HG03108 (cell line): ENCODE measurements around the gene ITSN1.

Experiments used
- ATAC-seq: cut with Tn5 transposase; IDR thresholded peaks from one replicate; pipeline ENCODE4 v1.9.1; 2021; ENCODE audit warnings: moderate library complexity; ENCODE audit not compliant: unreplicated experiment

Gene ITSN1

GRCh38 chr21:33834801-33835500, 192.7 kb downstream of the ITSN1 start:
- ATAC-seq: no peak

DNA sequence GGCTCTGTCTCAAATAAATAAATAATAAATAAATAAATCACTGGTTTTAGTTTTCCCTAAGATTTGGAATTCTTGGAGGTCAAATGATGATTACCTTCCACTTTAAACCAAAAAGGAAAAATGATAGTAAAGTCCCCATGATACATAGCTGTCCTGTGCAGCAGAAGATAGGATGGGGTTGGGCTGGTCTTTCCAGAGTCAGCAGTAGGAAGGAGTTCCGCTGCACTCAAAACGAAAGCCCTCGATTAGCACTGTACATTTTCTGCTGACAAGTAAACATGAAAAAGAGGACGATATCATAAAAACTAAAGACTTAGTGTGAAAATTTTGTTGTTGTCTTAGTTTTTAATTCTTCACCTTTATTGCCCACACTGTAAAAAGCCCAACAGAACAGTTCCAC, 193.6 kb downstream of the ITSN1 start:
- ATAC-seq: no peak

DNA sequence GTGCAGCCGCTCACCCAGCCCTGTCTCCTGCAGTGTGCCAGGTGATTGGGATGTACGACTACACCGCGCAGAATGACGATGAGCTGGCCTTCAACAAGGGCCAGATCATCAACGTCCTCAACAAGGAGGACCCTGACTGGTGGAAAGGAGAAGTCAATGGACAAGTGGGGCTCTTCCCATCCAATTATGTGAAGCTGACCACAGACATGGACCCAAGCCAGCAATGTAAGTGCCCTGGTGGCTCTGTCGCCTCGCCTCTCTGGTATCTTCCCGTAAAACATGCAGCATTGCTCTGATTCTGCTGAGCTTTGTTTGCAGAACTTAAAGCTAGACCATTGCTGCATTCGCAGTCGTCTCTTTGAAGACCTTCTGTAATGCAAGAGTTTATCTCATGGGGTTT, 194.1 kb downstream of the ITSN1 start:
- ATAC-seq: no peak

- ATAC-seq: no peak
These were observed 196.9 kb downstream of the ITSN1 start for GRCh38 chr21:33839167-33839716.

GRCh38 chr21:33839806-33840205, 197.5 kb downstream of the ITSN1 start:
- no peak for ATAC-seq

GRCh38 chr21:33840771-33841170, 198.5 kb downstream of the ITSN1 start:
- ATAC-seq: no peak

- no peak for ATAC-seq
These were observed 199.3 kb downstream of the ITSN1 start for GRCh38 chr21:33841561-33841960.

DNA sequence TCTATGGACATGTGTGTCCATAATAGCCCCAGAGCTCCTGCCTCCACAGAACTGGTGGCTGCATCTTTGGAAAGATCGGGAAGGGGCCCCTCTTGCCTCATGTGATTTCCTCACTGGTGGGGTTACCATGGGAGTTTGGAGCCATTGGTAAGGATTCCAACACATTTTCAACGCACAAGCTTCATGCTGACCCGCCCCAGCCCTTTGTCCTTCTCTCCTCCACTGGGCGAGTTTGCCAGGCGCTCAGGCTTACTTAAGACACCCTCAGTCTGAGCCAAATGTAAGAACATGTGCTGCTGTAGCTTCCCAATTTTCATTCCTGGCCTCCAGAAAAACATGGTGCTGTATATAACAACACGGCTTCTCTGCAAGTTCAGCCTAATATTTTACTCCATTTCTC, 200.9 kb downstream of the ITSN1 start:
- no peak for ATAC-seq

GRCh38 chr21:33844104-33844889, 202.0 kb downstream of the ITSN1 start:
- ATAC-seq: no peak

DNA sequence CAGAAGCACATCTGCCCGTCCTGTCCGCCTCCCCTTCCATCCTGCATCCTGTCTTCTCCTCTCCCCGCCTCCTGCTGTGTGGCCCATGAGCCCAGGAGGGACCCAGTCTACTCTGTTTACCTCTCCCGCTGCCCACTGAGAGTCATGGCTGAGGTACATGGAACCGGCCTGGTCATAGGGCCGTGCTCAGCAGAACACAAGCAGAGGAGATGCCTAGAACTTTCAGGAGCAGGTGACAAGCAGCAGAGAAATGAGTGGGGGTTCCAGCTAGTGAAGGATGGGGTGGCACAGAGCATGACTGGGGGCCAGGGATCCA, 202.5 kb downstream of the ITSN1 start:
- ATAC-seq: no peak

DNA sequence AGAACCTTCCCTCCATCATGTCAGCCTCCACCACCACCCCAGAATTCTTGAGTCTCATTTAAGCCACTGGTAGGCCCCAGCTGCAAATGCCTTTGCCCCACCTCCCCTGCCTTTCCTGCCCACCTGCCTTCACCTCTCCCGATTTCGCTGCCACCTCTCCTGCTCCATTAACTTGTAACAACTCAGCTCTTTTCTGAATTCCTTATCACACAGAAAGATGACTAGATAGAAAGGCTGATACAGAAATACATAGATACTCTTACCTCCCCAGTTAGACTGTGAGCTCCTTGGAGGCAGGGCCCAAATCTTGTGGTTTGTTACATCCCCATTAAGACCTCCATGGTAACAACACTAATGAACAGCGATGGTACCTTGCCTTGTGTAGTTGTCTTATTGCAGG, 203.8 kb downstream of the ITSN1 start:
- no peak for ATAC-seq

DNA sequence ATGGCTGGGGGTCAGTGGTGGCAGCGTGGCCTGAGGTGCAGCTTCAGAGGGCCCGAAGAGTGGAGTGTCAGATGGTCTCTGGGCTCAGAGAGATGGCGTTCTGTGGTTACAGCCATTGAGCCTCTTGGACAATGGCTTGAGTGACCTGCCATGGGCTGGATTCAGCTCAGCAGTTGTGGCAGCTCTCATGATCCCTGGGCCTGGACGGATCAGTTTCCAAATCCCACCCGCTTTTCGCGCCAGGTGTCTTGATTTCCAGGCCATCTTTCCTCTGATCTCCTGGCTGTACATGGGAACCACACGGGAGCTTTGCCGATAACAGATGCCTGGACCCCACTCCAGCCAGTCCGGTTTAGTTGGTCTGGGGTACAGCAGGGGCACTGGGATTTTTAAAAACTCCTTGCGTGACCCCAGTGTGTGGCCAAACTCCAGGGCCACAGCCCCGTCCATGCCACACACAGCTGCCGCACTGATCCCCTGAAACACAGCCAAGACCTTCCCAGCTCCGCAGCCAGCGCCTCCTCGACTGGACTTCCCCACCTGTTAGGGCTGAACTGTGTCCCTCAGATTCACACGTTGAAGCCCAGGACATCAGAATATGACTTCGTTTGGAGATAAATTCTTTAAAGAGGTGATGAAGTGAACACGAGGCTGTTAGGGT, 205.4 kb downstream of the ITSN1 start:
- ATAC-seq: no peak

GRCh38 chr21:33848249-33848953, 206.1 kb downstream of the ITSN1 start:
- ATAC-seq: no peak

DNA sequence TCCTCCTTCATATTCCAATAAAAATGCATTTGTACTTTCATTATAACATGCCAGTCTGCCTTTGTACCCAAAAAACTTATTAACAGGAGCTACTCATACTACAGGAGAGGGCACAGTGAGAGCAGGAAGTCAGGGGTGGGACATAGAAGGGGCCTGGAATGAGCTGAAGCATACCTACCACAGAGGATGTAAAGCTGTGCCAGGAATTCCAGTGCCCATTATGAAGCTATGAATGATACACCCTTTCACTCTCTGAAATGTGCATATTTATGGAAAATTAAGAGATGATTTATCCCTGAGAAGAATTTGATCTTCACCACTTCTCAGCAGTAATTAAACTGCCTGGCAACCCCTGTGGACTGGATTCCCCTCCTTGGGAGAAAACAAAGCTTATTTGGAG, 207.5 kb downstream of the ITSN1 start:
- ATAC-seq: no peak

DNA sequence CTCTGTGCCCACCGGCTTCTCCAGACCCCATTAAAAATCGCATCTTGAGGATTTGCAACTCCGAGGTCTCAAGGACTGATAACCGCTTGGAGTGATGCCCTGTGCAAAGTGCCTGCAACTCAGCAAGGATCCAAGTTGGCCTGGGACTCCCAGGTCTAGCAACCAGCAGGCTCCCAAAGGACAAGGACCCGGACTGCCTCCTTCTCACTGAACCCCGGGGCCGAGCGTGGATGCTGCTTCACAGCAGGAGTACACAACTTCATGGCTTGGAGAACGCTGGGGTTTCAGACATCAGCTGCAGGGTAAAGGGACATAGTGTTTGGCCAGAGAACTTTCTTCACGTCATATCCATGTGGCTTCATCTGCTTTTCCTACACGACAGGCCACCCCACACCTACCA, 208.1 kb downstream of the ITSN1 start:
- ATAC-seq: no peak

- ATAC-seq: no peak
These were observed 208.7 kb downstream of the ITSN1 start for GRCh38 chr21:33850985-33851384.

DNA sequence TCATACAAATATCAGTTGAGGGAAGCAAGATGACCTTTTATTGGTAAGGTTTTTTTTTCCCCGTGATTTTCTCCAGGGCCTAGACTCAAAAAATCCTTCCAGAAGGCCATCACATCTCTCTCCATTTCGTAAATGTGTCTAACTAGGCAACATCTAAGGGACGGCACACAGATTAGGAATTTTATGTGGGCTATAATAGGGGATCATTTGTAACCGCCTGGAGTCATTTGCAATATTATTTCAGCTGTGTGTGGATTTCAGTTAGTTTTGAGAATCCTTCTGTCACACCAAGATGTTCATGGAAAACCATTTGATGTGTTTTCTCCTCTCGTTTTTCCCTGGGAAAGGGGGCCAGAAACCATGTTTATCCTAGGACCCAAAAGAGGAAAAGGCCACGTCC, 210.2 kb downstream of the ITSN1 start:
- no peak for ATAC-seq

DNA sequence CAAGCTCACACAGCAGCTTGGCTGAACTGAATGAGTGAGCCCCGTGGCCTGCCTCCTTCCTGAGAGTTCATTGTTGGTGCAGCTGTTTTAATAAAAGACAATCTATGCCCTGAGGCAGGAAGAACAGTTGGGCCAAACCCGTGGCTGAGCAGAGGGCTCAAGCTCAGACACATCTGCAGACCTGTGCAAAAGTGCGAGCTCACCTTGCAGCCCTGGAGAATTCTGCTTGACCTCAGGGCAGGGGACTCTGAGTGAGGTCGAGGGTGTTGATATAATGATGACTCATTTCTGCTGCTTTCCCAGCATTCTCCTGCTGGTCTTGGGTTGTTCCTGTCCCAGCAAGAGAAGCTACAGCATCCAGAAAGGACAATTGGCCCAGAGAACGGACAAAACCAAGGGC, 212.3 kb downstream of the ITSN1 start:
- no peak for ATAC-seq

DNA sequence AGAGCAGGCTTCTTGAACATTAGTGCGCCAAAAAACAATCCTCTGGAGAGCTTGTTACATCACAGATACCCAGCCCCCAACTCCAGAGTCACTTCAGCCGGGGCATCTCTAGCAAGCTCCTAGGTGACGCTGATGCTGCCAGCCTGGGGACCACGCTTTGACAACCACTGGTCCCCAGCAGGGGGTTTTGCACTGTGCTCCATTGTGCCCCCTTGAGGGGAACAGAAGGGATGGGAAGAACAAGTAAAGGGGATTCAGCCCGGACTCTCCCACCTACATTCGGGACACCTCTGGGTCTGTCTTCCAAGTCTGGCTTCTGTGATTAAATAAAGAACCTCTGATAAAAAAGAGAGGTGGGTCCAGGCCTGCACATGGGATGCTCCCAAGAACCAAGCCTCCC, 212.9 kb downstream of the ITSN1 start:
- ATAC-seq: no peak

GRCh38 chr21:33856893-33857527, 214.7 kb downstream of the ITSN1 start:
- no peak for ATAC-seq
